ENCODE results near the gene MLX. TPM values are rescaled to one million over a fixed set of nuclear protein-coding genes. Genes with fewer than 3 reads are reported as not detected.
"Not testable (repeated sequence)": the region's sequence is repeated elsewhere in the genome, so short reads cannot be mapped to it uniquely, and the experiment has no call there.

Gene MLX
- total RNA-seq, 1 experiment from 2014 or later, result 50.9 TPM

DNA sequence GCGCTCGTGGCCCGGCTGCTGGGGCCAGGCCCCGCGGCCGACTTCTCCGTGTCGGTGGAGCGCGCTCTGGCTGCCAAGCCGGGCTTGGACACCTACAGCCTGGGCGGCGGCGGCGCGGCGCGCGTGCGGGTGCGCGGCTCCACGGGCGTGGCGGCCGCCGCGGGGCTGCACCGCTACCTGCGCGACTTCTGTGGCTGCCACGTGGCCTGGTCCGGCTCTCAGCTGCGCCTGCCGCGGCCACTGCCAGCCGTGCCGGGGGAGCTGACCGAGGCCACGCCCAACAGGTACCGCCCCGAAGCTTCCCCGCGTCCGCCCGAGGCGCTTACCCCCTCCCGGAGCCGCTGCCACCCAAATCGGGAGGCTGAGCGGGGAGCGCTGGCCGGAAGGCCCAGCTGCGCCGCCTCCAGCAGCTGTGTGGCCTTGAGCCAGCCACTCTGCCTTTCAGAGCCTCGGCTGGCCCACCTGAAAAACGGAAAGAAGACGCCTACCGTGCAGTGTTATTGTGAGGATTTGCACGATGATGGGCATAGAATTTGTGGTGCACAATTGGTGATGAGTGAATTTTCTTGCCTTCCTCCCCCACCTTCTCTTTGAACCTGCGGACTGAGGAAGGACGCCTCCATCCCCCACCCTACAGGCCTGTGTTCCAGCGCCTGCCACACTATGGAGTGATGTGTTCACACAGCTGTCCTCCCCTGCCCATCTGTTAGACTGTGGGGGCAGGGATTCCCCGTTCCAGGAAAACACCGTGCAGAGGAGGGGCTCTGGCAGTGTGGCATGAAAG, 30.3 kb upstream of the MLX start:
- DNase-seq (ENCODE audit: low read depth), result peak; percentile 91

DNA sequence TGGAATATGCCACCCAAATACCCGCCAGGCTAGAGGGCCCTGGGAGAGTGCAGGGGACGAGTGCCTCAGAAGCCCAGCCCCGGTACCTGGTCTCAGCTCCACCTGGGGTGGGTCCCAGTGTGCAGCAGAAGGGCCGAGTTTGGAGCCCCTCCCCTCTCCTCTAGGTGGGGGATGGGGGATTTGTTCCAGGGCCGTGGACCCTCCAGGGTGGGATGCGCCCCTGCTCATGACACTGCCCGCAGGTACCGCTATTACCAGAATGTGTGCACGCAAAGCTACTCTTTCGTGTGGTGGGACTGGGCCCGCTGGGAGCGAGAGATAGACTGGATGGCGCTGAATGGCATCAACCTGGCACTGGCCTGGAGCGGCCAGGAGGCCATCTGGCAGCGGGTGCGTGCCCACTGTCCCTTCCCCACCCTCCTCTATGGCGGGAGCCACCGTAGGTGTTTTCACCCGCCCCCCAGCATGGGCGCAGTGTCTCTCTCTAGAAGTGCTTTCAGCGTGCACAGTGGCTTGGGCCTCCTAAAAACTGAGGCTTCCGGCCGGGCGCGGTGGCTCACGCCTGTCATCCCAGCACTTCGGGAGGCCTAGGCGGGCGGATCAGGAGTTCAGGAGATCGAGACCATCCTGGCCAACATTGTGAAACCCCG, 29.6 kb upstream of the MLX start:
- no peak for DNase-seq (ENCODE audit: low read depth)

DNA sequence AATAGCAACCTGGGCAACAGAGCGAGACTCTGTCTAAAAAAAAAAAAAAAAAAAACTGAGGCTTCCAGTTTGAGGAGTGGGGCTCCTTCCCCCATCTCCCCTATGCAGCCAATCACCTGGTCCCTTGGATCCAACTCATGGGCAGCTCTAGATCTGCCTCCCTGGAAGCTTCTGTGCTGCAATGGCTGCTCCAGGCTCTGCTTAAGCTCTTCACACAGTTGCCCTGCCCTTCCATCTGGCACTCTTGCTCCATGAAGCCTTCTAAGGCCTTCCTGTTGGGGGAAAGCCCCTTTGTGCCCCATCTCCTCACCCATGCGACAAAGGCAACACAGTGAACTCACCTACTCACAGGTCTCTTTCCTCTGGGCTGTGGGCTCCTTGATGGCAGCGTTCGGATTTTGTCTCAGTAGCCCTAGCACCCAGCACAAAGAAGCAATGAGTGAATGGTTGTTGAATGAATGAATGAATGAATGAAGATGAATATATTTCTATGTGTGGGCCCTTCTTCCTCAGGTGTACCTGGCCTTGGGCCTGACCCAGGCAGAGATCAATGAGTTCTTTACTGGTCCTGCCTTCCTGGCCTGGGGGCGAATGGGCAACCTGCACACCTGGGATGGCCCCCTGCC, 29.0 kb upstream of the MLX start:
- DNase-seq (ENCODE audit: low read depth), result no peak

DNA sequence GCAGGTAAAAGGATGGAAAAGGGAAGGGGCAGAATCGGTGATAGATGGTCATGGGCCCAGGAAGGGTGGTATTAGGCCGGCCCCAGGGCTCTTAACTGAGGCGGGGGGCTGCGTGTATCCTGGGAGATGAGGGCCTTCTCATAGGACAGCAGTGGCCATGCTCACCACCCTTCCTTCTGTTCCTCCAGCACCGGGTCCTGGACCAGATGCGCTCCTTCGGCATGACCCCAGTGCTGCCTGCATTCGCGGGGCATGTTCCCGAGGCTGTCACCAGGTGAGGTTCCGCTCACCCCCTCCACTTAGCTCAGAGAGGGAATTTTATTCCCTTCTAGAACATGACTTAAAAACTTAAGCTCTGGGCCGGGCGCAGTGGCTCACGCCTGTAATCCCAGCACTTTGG, 28.4 kb upstream of the MLX start:
- DNase-seq (ENCODE audit: low read depth), result no peak

DNA sequence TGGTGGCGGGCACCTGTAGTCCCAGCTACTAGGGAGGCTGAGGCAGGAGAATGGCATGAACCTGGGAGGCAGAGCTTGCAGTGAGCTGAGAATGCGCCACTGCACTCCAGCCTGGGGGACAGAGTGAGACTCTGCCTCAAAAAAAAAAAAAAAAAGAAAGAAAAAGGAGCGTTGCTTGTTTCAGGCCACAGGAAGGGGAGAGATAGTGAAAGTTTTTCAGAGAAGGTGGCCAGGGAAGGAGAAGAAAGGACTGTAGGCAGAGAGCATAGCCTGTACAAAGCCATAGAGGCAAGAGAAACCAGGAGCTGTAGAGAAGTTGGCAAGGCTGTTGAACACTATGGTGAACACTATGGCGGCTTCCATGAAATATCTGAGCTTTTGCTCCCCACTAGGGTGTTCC, 26.3 kb upstream of the MLX start:
- not testable (repeated sequence) for DNase-seq (ENCODE audit: low read depth)

DNA sequence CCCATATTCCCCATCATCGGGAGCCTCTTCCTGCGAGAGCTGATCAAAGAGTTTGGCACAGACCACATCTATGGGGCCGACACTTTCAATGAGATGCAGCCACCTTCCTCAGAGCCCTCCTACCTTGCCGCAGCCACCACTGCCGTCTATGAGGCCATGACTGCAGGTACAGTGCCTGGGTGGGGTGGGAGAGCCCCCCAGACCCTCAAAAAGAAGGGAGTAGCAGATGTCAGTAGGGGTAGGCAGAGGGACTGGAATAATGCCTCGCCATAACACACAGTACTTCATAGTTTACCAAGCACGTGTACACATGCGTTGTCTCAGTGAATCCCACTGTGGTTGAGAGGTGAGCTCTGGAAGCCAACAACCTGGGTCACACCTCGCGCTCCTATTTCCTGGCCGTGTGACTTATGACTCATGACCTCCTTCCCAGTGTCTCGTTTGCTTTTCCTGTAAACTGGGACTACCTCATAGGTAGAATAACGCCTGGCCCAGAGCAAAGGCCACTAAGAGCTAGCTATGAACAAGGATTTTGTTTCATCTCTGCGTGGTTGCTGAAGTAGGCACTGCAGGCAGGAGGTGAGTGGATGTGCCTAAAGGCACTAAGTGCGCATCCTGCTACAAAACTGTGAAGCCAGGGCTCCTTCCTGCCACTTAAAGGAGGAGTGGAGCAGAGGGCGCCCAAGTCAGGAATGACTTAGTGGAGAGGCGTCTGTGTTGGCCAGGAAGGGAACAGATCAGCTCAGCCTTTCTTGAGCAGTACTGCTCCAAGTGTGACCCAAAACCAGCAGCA, 25.7 kb upstream of the MLX start:
- no peak for DNase-seq (ENCODE audit: low read depth)

DNA sequence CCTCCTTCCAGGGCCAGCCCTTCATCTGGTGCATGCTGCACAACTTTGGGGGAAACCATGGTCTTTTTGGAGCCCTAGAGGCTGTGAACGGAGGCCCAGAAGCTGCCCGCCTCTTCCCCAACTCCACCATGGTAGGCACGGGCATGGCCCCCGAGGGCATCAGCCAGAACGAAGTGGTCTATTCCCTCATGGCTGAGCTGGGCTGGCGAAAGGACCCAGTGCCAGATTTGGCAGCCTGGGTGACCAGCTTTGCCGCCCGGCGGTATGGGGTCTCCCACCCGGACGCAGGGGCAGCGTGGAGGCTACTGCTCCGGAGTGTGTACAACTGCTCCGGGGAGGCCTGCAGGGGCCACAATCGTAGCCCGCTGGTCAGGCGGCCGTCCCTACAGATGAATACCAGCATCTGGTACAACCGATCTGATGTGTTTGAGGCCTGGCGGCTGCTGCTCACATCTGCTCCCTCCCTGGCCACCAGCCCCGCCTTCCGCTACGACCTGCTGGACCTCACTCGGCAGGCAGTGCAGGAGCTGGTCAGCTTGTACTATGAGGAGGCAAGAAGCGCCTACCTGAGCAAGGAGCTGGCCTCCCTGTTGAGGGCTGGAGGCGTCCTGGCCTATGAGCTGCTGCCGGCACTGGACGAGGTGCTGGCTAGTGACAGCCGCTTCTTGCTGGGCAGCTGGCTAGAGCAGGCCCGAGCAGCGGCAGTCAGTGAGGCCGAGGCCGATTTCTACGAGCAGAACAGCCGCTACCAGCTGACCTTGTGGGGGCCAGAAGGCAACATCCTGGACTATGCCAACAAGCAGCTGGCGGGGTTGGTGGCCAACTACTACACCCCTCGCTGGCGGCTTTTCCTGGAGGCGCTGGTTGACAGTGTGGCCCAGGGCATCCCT, 23.5 kb upstream of the MLX start:
- DNase-seq (ENCODE audit: low read depth), result no peak

DNA sequence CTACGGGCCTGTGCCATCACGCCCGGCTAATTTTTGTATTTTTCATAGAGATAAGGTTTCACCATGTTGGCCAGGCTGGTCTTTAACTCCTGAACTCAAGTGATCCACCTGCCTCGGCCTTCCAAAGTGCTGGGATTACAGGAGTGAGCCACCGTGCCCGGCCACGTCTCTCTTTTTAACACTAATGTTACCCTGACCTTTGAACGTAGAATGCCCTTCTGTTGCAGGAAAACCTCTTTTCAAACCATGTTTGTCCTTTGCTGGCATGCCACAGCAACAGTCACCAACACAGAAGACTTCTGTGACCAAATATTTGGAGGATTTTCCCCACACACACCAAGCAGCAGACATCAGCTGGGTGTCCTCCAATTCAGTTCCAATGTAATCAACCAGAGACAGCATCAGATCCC, 22.0 kb upstream of the MLX start:
- DNase-seq (ENCODE audit: low read depth), result no peak

DNA sequence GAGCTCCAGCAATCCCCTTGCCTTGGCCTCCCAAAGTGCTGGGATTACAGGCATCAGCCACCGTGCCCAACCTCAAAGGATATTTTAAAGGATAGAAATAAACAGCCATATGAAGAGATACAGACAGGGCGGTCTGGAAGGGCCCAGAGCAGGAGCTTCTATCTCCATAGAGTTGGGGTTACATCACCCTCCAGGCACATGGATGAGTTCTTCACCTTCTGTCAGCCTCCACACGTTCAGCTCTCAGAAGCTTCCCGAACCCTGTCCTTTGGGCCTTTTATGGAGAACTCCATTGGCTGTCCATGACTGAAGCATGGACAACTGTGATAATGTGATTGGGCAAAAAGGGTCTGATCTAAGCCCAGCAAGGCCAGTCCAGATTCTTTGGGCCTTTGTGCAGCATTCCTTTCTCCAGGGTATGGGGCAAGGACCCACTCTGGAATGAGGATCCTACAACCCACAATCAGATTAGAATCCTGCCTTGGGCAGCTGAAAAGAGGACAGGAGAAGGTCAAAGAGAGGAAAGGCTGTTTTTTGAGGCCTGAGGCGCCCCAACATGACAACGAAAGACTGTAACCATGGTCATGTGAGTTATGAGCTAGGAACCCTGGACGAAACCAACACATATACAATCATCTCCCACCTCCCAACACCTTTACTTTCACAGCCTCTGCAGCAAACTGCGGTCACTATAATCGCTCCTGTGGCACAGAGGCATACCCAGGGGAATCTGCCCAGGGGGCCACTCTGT, 21.0 kb upstream of the MLX start:
- DNase-seq (ENCODE audit: low read depth), result not testable (repeated sequence)

DNA sequence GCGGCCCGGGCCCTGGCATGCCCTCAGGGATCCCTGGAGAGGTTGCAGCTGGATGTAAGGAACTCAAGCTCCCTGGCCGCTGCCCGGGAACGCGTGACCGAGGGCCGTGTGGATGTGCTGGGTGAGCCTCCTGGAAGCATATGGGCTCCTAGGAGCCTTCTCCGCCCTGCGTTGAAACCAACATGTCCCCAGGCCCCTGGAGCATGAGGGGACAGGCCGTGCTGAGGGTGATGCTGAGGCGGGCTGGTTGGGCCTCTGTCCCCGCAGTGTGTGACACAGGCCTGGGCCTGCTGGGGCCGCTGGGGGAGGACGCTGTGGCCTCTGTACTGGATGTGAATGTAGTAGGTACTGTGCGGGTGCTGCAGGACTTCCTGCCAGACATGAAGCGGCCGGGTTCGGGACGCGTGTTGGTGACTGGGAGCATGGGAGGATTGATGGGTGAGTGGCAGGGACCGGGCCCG, 19.9 kb upstream of the MLX start:
- DNase-seq (ENCODE audit: low read depth), result no peak

DNA sequence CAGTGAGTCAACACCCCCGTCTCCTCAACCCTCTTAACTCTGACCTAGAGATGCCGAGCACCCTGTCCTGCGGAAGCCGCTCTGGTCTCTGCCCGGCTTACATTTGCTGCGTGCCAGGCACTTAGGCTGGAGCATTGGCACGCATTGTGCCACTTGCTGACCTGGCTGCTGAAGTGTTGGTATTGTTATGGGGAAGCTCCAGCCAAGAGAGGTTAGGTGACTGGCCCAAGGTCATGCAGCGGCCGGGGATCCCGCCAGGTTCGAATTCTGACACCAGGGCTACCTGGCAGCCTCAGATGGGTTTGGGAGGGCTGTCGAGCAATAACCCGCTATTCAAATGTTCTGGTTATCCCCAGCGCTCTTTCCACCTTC, 19.2 kb upstream of the MLX start:
- DNase-seq (ENCODE audit: low read depth), result no peak

DNA sequence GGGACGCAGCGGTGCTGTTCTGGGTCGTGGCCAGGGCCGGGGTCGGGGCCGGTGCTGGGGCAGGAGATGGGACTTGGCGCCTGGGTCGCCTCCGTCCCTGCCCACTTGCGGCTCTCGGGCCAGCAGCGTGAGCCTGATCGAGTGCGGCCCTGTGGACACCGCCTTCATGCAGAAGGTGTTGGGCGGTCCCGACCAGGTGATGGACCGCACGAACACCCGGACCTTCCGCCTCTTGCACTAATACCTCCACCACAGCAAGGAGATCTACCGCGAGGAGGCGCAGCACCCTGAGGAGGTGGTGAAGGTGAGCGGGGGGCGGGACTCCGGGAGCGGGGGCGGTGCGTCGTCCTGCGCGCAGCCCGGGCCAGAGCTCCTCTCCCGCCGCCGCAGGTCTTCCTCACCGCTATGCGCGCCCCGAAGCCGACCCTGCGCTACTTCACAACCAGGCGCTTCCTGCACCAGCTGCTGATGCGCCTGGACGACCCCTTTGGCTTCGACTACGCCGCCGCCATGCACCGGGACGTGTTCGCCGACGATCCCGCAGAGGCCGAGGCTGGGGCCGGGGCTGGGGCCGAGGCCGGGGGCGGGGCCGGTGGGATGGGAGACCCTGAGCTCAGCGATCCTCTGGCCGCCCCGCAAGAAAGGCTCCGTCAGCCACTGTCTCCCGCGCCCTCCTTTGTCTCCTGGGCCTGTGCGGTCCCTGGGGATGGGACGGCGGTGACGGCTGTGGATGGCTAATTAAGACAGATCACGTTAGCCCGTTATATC, 18.6 kb upstream of the MLX start:
- DNase-seq (ENCODE audit: low read depth), result no peak

DNA sequence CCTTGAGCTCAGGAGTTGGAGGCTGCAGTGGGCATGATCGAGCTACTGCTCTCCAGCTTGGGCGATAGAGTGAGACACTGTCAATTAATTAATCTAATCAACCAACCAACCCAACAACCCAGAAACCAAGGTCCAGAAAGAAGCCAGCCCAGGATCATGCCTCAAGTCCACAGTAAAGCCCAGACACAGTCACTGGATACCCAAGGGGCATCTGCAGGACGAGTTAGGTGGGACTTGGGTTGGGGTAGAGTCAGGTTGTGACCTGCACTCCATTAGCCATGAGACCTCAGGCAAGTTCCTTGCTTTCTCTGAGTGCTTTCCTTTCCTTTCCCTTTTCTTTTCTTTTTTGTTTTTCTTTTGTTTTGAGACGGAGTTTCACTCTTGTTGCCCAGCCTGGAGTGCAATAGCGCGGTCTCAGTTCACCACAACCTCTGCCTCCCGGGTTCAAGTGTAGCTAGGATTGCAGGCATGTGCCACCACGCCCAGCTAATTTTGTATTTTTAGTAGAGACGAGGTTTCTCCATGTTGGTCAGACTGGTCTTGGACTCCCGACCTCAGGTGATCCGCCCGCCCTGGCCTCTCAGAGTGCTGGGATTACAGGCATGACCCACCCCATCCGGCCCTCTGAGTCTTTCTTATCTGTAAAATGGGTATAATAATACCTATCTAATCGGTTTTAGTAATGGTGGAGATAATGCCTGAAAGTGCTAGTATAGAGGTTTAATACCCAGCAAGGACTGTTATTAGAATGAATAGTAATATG, 17.7 kb upstream of the MLX start:
- DNase-seq (ENCODE audit: low read depth), result no peak

DNA sequence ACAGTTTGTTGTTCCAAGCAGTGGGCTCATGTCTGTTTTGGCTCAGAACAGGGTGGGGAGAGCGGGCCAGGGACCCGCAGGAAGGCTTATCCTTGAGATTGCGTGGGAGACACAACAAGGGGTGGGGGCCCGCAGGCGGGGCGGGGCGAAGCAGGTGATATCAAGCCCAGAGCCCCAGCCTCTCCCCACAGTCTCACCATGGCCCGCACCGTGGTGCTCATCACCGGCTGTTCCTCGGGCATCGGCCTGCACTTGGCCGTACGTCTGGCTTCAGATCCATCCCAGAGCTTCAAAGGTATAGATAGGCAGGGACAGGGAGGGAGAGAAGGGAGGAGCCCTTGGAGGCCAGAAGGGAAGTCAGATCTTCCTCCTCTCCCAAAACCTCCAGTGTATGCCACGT, 14.2 kb upstream of the MLX start, which contains the start of gene HSD17B1:
Gene HSD17B1 (plus strand): TSS at position 188 of the 400 bp plus-strand sequence. CDS start 11 bp downstream, at position 199.
- not testable (repeated sequence) for DNase-seq (ENCODE audit: low read depth)

DNA sequence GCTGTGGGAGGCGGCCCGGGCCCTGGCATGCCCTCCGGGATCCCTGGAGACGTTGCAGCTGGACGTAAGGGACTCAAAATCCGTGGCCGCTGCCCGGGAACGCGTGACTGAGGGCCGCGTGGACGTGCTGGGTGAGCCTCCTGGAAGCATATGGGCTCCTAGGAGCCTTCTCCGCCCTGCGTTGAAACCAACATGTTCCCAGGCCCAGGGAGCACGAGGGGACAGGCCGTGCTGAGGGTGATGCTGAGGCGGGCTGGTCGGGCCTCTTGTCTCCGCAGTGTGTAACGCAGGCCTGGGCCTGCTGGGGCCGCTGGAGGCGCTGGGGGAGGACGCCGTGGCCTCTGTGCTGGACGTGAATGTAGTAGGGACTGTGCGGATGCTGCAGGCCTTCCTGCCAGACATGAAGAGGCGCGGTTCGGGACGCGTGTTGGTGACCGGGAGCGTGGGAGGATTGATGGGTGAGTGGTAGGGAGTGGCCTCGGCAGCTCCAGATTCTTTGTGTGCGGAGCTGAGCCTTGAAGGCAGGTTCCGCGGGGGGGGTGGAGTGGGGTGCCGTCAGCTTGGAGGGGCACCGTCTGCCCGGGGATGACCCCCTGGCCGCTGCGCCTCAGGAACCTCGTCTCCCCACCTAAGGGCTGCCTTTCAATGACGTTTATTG, 13.6 kb upstream of the MLX start:
- no peak for DNase-seq (ENCODE audit: low read depth)

DNA sequence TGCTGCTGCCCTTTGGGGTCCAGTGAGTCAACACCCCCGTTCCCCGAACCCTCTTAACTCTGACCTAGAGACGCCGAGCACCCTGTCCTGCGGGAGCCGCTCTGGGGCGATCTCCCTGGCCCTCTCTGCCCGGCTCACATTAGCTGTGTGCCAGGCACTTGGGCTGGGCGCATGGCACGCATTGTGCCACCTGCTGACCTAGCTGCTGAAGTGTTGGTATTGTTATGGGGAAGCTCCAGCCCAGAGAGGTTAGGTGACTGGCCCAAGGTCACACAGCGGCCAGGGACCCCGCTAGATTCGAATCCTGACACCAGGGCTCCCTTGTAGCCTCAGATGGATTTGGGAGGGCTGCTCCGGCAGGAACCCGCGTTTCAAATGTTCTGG, 13.0 kb upstream of the MLX start:
- DNase-seq (ENCODE audit: low read depth), result peak; percentile 47

DNA sequence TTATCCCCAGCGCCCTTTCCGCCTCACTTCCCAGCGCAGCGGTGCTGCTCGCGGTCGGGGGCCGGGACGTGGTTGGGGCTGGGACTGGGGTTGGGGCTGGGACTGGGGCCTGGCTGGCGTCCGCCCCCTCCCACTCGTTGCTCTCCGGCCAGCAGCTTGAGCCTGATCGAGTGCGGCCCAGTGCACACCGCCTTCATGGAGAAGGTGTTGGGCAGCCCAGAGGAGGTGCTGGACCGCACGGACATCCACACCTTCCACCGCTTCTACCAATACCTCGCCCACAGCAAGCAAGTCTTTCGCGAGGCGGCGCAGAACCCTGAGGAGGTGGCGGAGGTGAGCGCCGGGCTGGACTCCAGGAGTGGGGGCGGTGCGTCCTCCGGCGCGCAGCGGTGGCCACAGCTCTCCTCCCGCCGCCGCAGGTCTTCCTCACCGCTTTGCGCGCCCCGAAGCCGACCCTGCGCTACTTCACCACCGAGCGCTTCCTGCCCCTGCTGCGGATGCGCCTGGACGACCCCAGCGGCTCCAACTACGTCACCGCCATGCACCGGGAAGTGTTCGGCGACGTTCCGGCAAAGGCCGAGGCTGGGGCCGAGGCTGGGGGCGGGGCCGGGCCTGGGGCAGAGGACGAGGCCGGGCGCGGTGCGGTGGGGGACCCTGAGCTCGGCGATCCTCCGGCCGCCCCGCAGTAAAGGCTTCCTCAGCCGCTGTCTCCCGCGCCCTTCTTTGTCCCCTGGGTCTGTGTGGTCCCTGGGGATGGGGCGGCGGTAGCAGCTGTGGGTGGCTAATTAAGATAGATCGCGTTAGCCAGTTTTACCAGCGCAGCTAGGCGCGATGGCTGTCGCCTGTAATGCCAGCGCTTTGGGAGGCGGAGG, 12.4 kb upstream of the MLX start:
- DNase-seq (ENCODE audit: low read depth), result peak; percentile 69
